BJ (cell line): ENCODE measurements around the gene MKNK1. TPM values are rescaled to one million over a fixed set of nuclear protein-coding genes. Genes with fewer than 3 reads are reported as not detected.

Source experiments
- CTCF ChIA-PET: fragments of 350-600 bp; formaldehyde crosslinking; extraction: SDS; loops from one replicate; lab custom pipeline; 2021; ENCODE audit warnings: antibody characterized with exemption, inconsistent platforms; lab: Yijun Ruan, JAX
- POLR2A ChIA-PET: fragments of 300-600 bp; sonication (Branson Sonifier 250); formaldehyde crosslinking; extraction: SDS; loops from one replicate; lab custom pipeline; 2021; ENCODE audit warnings: antibody characterized with exemption; lab: Charles Lee
- DNase-seq: peaks from one replicate; pipeline ENCODE4 v3.0.0-alpha.2; 2011; ENCODE audit warnings: low read depth
- H3K27me3 ChIP-seq: 2 replicates; pipeline ENCODE4 v1.6.0; 2011; ENCODE audit warnings: low read length; ENCODE audit not compliant: control insufficient read depth, insufficient read depth
- H3K36me3 ChIP-seq: 2 replicates; pipeline ENCODE4 v1.5.1; 2011; ENCODE audit warnings: low read length; ENCODE audit not compliant: control insufficient read depth, insufficient read depth
- H3K4me3 ChIP-seq: 2 replicates; pipeline ENCODE4 v1.5.1; 2011; ENCODE audit warnings: low read depth, mild to moderate bottlenecking, control low read depth, low read length
- CTCF ChIP-seq: IDR thresholded peaks from 2 replicates; pipeline ENCODE4 v1.5.1; 2011; ENCODE audit warnings: low read depth, mild to moderate bottlenecking, control low read depth, inconsistent platforms, low read length, moderate library complexity; ENCODE audit not compliant: insufficient read depth
- polyA plus RNA-seq: library from polyadenylated mRNA; depleted of rRNA; stranded (reverse); fragments of >200 nt; gene quantifications from 2 replicates; pipeline ENCODE4 v1.2.3, GENCODE V29; 2011

Gene MKNK1
- polyA plus RNA-seq, 1 experiment, result 30.1 TPM

- no peak for TF ChIP-seq CTCF
- ChIA-PET CTCF (interaction anchor here (1.0 kb wide), 1 partner anchor 67 kb away, joined by 3 read pairs; no protein-coding TSS in a partner anchor), POLR2A (no interaction called here)
- H3K36me3 ChIP-seq, result peaks cover 2% of the 10 kb centered on the region; the same call in 1 of the 2 replicates
- no peak for DNase-seq
- no peak overlapping the region for H3K4me3 ChIP-seq
- no peaks in the 10 kb centered on the region for H3K27me3 ChIP-seq
Observed at GRCh38 chr1:46649764-46650163, 45.7 kb upstream of the MKNK1 start.

GRCh38 chr1:46647611-46648010, 43.5 kb upstream of the MKNK1 start:
- DNase-seq, result no peak
- no peak for TF ChIP-seq CTCF
- peaks cover 2% of the 10 kb centered on the region; the same call in 1 of the 2 replicates for H3K36me3 ChIP-seq
- H3K4me3 ChIP-seq, result no peak overlapping the region
- H3K27me3 ChIP-seq, result no peaks in the 10 kb centered on the region
- ChIA-PET CTCF (interaction anchor here (0.6 to 1.5 kb wide), 2 partner anchors 25 to 33 kb away, joined by 3 to 5 read pairs; no protein-coding TSS in a partner anchor), POLR2A (no interaction called here)

GRCh38 chr1:46646844-46647243, 42.8 kb upstream of the MKNK1 start:
- POLR2A ChIA-PET, result interaction anchor here (0.6 kb wide), 1 partner anchor 855 kb away, joined by 3 read pairs; no protein-coding TSS in a partner anchor
- H3K36me3 ChIP-seq, result peaks cover 2% of the 10 kb centered on the region; the same call in 1 of the 2 replicates
- H3K4me3 ChIP-seq, result no peak overlapping the region
- CTCF ChIA-PET, result no interaction called here
- DNase-seq, result no peak
- H3K27me3 ChIP-seq, result no peaks in the 10 kb centered on the region
- no peak for TF ChIP-seq CTCF

- DNase-seq, result no peak
- ChIA-PET POLR2A (interaction anchor here (0.6 kb wide), 1 partner anchor 855 kb away, joined by 3 read pairs; no protein-coding TSS in a partner anchor), CTCF (no interaction called here)
- no peak overlapping the region for H3K4me3 ChIP-seq
- H3K36me3 ChIP-seq, result peaks cover 2% of the 10 kb centered on the region; the same call in 1 of the 2 replicates
- no peaks in the 10 kb centered on the region for H3K27me3 ChIP-seq
- no peak for TF ChIP-seq CTCF
Observed at GRCh38 chr1:46646331-46646730, 42.3 kb upstream of the MKNK1 start.

- no peaks in the 10 kb centered on the region for H3K27me3 ChIP-seq
- POLR2A ChIA-PET, result no interaction called here
- CTCF ChIA-PET, result interaction anchor here (0.8 kb wide), 1 partner anchor 11 kb away, joined by 3 read pairs; no protein-coding TSS in a partner anchor
- TF ChIP-seq CTCF, result no peak
- peaks cover 2% of the 10 kb centered on the region; the same call in 1 of the 2 replicates for H3K36me3 ChIP-seq
- DNase-seq, result no peak
- no peak overlapping the region for H3K4me3 ChIP-seq
Observed at GRCh38 chr1:46645815-46646214, 41.7 kb upstream of the MKNK1 start.
